Right lobe of liver (tissue), 6 donors: ENCODE data around the gene RBM38. TPM values are rescaled to one million over a fixed set of nuclear protein-coding genes. Genes with fewer than 3 reads are reported as not detected.
A peak's percentile ranks its signal among the peaks of the same experiment; 100 is the strongest.
"Not testable (repeated sequence)": the region's sequence is repeated elsewhere in the genome, so short reads cannot be mapped to it uniquely, and the experiment has no call there.

ENCODE experiments used
- ATAC-seq, 4 donors: fragments of 200-7000 bp; cut with Tn5 transposase; one replicate each; pipeline ENCODE4 v1.9.1; 2020; ENCODE audit warnings: mild to moderate bottlenecking in 4 of 4, moderate library complexity in 4 of 4
- DNase-seq, 3 donors: peaks; one replicate each; pipeline ENCODE4 v3.0.0-alpha.2; 2020
- H3K27ac ChIP-seq, 3 donors: fragments of 200-600 bp; one replicate each; pipeline ENCODE4 v1.8.0; 2022
- H3K27me3 ChIP-seq, 2 donors: fragments of 200-600 bp; one replicate each; pipeline ENCODE4 v1.8.0; 2022
- H3K36me3 ChIP-seq, 4 donors: fragments of 200-600 bp; sonication (generic) in 1 of 4; one replicate each; pipeline versions ENCODE4 v1.5.1 to v1.8.0; 2017 to 2022; ENCODE audit warnings: control low read depth in 1 of 4
- H3K4me1 ChIP-seq, 4 donors: fragments of 200-600 bp; sonication (generic) in 1 of 4; one replicate each; pipeline versions ENCODE4 v1.5.1 to v1.8.0; 2017 to 2022; ENCODE audit warnings: control low read depth in 1 of 4
- H3K4me3 ChIP-seq, 3 donors: fragments of 200-600 bp; one replicate each; pipeline ENCODE4 v1.8.0; 2022
- H3K9me3 ChIP-seq, 4 donors: fragments of 200-600 bp; sonication (generic) in 1 of 4; one replicate each; pipeline versions ENCODE4 v1.5.1 to v1.8.0; 2017 to 2022; ENCODE audit warnings: control low read depth in 1 of 4
- POLR2A ChIP-seq: fragments of 450-650 bp; IDR thresholded peaks from one replicate; pipeline ENCODE4 v1.6.1; 2017; ENCODE audit warnings: antibody characterized with exemption, mild to moderate bottlenecking
- WGBS: methylation state at CpG from one replicate; pipeline ENCODE4 v1.1.6; 2018; ENCODE audit warnings: low coverage, low lambda C conversion rate; ENCODE audit not compliant: insufficient coverage; ENCODE audit errors: missing lambda C conversion rate; 5-methylcytosine and 5-hydroxymethylcytosine counted together
- intact Hi-C, 2 donors: fragments of 100-400 bp; cut with DNase I; formaldehyde crosslinking; loops; one replicate each; pipeline versions ENCODE4 v1.11.2 to v1.14.1; 2022
- total RNA-seq, 6 experiments: library from RNA; depleted of rRNA in 2 of 6; stranded (reverse); fragments of >200 nt in 2 of 6; fragmentation: NEBNext Ultra II Directional in 3 of 6; extraction: Animal tissue kit (Norgen Biotek cat#: 25700) in 3 of 6; gene quantifications; one replicate each; pipeline versions ENCODE4 v1.1.0 to v1.2.4, GENCODE V29; 2016 to 2023
- TF ChIP-seq, protein P1 (sequence below), 4 donors: fragments of 200-600 bp in 3 of 4; fragments of 450-650 bp in 1 of 4; IDR thresholded peaks; one replicate each; pipeline versions ENCODE4 v1.5.1 to v1.8.0; 2016 to 2022; ENCODE audit warnings: antibody characterized with exemption in 4 of 4, mild to moderate bottlenecking in 2 of 4
- donor health status: DM: no; HTN: yes; CAD: no.
- donor health status: DM: no; HTN: no; CAD: no.
- donor health status: DM: no; HTN: no; CAD: no.
- donor health status: DM: no; HTN: yes; CAD: no.
- donor health status: DM: no; HTN: yes; CAD: no.

RBM38 gene
- total RNA-seq, 6 experiments from 2014 or later, result 3.9 to 16.9 (median 9.6) TPM

DNA sequence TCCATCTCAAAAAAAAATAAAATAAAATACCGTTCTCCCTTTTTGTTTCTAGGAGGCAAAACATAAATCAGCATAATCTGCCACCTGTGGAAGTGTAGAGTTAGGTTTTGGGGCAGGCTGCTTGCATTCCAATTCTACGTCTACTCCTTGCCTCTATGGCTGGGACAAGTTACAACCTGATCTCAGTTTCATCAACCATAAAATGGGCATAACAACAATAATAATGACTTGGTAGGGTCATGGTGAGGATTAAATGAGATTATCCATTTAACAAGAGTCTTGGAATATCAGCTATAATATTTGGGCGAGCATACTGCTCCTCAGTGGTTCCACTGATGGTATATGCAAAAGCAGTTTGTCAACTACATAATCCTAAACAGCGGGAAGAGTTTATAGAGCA lies 43.8 kb upstream of the RBM38 start:
- TF ChIP-seq, protein P1, sequence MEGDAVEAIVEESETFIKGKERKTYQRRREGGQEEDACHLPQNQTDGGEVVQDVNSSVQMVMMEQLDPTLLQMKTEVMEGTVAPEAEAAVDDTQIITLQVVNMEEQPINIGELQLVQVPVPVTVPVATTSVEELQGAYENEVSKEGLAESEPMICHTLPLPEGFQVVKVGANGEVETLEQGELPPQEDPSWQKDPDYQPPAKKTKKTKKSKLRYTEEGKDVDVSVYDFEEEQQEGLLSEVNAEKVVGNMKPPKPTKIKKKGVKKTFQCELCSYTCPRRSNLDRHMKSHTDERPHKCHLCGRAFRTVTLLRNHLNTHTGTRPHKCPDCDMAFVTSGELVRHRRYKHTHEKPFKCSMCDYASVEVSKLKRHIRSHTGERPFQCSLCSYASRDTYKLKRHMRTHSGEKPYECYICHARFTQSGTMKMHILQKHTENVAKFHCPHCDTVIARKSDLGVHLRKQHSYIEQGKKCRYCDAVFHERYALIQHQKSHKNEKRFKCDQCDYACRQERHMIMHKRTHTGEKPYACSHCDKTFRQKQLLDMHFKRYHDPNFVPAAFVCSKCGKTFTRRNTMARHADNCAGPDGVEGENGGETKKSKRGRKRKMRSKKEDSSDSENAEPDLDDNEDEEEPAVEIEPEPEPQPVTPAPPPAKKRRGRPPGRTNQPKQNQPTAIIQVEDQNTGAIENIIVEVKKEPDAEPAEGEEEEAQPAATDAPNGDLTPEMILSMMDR (IDR thresholded peaks at IDR 0.05), result no peak
- TF ChIP-seq POLR2A, result no peak
- Histone ChIP-seq H3K27ac (no peak overlapping the region), H3K27me3 (no peaks in the 10 kb centered on the region), H3K9me3 (no peaks in the 10 kb centered on the region), H3K36me3 (no peaks in the 10 kb centered on the region), H3K4me1 (peaks cover 0 to 8% (median 3%) of the 10 kb centered on the region in 4 donors), H3K4me3 (no peak overlapping the region)
- ATAC-seq (no peak), DNase-seq (no peak)
- 56% methylated on average over 4 of the region's 4 CpGs for WGBS
- intact Hi-C loops, result loop anchor here (5.0 kb wide), 2 partner anchors 255 to 260 kb away; no protein-coding TSS in a partner anchor

DNA sequence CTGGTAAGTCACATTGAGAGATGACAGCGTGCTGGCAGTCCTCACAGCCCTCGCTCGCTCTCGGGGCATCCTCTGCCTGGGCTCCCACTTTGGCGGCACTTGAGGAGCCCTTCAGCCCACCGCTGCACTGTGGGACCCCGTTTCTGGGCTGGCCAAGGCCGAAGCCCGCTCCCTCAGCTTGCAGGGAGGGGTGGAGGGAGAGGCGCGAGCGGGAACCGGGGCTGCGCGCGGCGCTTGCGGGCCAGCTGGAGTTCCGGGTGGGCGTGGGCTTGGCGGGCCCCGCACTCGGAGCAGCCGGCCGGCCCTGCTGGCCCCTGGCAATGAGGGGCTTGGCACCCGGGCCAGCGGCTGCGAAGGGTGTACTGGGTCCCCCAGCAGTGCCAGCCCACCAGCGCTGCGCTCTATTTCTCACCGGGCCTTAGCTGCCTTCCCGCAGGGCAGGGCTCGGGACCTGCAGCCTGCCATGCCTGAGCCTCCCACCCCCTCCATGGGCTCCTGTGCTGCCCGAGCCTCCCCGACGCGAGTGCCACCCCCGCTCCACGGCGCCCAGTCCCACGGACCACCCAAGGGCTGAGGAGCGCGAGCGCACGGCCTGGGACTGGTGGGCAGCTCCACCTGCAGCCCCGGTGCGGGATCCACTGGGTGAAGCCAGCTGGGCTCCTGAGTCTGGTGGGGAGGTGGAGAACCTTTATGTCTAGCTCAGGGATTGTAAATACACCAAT lies 42.8 kb upstream of the RBM38 start:
- not testable (repeated sequence) for H3K4me1 ChIP-seq, H3K9me3 ChIP-seq, H3K27ac ChIP-seq, ATAC-seq, DNase-seq, H3K27me3 ChIP-seq, H3K36me3 ChIP-seq, H3K4me3 ChIP-seq
- intact Hi-C loops, result loop anchor here (5.0 kb wide), 2 partner anchors 256 to 261 kb away; no protein-coding TSS in a partner anchor
- WGBS, result 58% methylated on average over 4 of the region's 47 CpGs

DNA sequence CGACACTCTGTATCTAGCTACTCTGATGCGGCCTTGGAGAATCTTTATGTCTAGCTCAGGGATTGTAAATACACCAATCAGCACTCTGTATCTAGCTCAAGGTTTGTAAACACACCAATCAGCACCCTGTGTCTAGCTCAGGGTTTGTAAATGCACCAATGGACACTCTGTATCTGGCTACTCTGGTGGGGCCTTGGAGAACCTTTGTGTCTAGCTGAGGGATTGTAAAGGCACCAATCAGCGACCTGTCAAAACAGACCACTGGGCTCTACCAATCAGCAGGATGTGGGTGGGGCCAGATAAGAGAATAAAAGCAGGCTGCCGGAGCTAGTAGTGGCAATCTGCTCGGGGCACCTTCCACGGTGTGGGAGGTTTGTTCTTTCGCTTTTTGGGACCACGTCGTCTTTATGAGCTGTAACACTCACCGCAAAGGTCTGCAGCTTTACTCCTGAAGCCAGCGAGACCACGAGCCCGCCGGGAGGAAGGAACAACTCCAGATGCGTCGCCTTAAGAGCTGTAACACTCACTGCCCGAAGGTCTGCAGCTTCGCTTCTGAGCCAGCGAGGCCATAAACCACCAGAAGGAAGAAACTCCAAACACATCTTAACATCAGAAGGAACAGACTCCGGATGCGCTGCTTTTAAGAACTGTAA lies 42.1 kb upstream of the RBM38 start:
- H3K36me3 ChIP-seq, result peaks cover 0 to 15% (median under 1%) of the 10 kb centered on the region in 4 donors

DNA sequence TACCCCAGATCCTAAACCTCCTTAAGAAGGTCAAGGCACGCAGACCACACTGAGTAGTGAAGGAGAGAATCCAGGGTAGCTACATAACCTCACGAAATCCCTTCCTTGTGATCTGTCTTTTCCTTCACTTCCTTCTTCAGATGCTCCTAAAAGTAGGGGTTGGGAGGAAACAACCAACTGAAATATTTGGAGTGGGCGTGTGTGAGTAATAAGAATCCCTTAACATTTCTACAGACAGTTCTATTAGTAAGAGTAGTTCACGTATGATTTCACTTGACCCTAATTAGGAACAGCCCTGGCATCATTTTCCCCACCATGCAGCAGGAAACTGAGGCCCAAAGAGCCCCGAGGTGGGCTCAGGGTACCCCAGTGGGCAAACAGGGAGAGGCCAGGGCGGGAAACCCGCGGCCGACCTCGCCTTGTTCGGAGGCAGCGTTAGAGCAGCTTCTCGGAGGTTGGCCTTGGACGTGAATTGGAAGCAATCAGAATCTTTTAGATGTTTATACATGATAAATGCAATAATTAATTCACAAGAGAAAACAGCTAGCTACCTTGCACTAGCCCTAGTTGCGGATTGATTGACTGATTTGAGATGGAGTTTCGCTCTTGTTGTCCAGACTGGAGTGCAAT lies 41.0 kb upstream of the RBM38 start:
- ATAC-seq (no peak), DNase-seq (no peak)
- Histone ChIP-seq H3K27ac (no peak overlapping the region), H3K4me1 (peaks cover 0 to 10% (median 3%) of the 10 kb centered on the region in 4 donors), H3K27me3 (no peaks in the 10 kb centered on the region), H3K4me3 (no peak overlapping the region), H3K9me3 (no peaks in the 10 kb centered on the region), H3K36me3 (peaks cover 0 to 19% (median 7%) of the 10 kb centered on the region in 4 donors)
- intact Hi-C loops, result no loop called here
- WGBS, result 69% methylated on average over 7 of the region's 16 CpGs
- TF ChIP-seq POLR2A, result no peak
- TF ChIP-seq, protein P1 (IDR thresholded peaks at IDR 0.05), result no peak

More for the DNA sequence above, 42.1 kb upstream of the RBM38 start:
- H3K27ac ChIP-seq, H3K27me3 ChIP-seq, H3K4me3 ChIP-seq, DNase-seq, H3K4me1 ChIP-seq, ATAC-seq, H3K9me3 ChIP-seq: not testable (repeated sequence)
- 88% methylated on average over 10 of the region's 21 CpGs for WGBS
- intact Hi-C loops, result loop anchor here (5.0 kb wide), 2 partner anchors 257 to 262 kb away; no protein-coding TSS in a partner anchor

DNA sequence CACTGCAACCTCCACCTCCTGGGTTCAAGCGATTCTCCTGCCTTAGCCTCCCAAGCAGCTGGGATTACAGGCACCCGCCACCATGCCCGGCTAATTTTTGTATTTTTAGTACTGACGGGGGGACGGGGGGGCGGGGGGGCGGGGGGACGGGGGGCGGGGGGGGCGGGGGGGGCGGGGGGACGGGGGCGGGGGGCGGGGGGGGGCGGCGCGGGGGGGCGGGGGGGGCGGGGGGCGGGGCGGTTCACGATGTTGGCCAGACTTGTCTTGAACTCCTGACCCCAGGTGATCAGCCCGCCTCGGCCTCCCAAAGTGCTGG lies 40.5 kb upstream of the RBM38 start:
- Histone ChIP-seq H3K4me3 (peak overlapping the region; percentile 88 to 99 (median 96)), H3K36me3 (peaks cover 0 to 19% (median 9%) of the 10 kb centered on the region in 4 donors), H3K27ac (peak overlapping the region; percentile 67 to 80 (median 74))
- ATAC-seq, H3K9me3 ChIP-seq, intact Hi-C loops, DNase-seq, H3K27me3 ChIP-seq, H3K4me1 ChIP-seq: not testable (repeated sequence)
- no CpG with 5 or more reads among the region's 24 CpGs for WGBS
